ENCODE data around the gene ABCB8.

DNA sequence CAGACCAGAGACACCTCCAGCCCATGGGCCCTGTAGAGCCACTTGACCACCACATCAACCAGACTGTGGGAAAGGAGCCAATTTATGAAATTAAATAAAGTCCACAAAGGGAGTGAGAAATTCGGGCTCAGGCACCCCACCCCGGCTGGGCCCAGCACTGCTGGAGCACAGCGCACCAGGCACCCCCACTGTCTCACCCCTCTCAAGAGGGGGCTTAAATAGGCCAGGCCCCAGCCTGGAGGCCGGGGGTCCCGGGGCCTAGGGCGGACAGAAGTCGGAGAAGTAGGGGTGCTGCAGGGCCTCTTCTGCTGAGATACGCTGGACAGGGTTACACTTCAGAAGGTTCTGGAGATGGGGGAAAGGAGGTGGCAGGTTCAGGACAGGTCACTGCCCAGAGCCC lies 25.5 kb downstream of the ABCB8 start:
- TF ChIP-seq, protein P1, sequence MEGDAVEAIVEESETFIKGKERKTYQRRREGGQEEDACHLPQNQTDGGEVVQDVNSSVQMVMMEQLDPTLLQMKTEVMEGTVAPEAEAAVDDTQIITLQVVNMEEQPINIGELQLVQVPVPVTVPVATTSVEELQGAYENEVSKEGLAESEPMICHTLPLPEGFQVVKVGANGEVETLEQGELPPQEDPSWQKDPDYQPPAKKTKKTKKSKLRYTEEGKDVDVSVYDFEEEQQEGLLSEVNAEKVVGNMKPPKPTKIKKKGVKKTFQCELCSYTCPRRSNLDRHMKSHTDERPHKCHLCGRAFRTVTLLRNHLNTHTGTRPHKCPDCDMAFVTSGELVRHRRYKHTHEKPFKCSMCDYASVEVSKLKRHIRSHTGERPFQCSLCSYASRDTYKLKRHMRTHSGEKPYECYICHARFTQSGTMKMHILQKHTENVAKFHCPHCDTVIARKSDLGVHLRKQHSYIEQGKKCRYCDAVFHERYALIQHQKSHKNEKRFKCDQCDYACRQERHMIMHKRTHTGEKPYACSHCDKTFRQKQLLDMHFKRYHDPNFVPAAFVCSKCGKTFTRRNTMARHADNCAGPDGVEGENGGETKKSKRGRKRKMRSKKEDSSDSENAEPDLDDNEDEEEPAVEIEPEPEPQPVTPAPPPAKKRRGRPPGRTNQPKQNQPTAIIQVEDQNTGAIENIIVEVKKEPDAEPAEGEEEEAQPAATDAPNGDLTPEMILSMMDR (conservative IDR thresholded peaks at IDR 0.05; ENCODE audit: low read length): no peak
- no peak for TF ChIP-seq EZH2phosphoT487 (IDR thresholded peaks at IDR 0.05; ENCODE audit: borderline replicate concordance)
